Body of pancreas (tissue), 4 donors: ENCODE data around the gene PGLYRP4.

Source experiments
- CTCF ChIP-seq, 7 experiments: fragments of 450-650 bp in 4 of 7; fragments of 200-600 bp in 3 of 7; sonication (generic) in 3 of 7; IDR thresholded peaks; one replicate each; pipeline ENCODE4 v1.5.1; 2016 to 2019; ENCODE audit warnings: antibody characterized with exemption in 7 of 7
- POLR2A ChIP-seq, 3 donors: fragments of 450-650 bp; IDR thresholded peaks; one replicate each; pipeline ENCODE4 v1.6.1; 2016; ENCODE audit warnings: antibody characterized with exemption in 3 of 3, mild to moderate bottlenecking in 2 of 3

GRCh38 chr1:153352523-153352922, 3.9 kb upstream of the PGLYRP4 start:
- TF ChIP-seq CTCF (IDR thresholded peaks at IDR 0.05) (peak; percentile 57 to 98 (median 82)), POLR2A (IDR thresholded peaks at IDR 0.05) (no peak)
